Anterior cingulate cortex (tissue), 58 donors: ENCODE results near the gene MYO18B.

Experiments
- DNase-seq, 58 donors: peaks; one replicate each; lab custom pipeline; 2025; lab: John Stamatoyannopoulos, UW

Gene MYO18B

DNA sequence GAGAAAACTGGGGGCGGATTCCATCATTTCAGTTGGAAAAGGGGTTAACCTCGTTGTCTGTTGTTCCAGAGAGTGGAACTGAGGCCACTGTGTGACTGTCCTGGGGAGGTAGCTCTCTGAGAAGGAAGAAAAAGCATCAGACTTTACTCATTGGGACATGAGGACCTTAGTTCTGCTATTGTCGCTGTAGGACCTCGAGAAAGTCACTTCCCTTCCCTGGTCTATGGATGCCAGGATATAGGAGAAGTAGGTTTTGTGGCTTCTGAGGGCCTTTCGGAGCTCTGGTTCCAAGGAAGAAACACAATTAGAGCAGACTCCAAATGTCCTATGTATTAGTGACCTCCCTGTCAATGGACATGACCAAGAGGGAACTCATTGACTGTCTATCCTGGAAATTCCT lies 6.2 kb downstream of the MYO18B start:
- DNase-seq, result no peak

DNA sequence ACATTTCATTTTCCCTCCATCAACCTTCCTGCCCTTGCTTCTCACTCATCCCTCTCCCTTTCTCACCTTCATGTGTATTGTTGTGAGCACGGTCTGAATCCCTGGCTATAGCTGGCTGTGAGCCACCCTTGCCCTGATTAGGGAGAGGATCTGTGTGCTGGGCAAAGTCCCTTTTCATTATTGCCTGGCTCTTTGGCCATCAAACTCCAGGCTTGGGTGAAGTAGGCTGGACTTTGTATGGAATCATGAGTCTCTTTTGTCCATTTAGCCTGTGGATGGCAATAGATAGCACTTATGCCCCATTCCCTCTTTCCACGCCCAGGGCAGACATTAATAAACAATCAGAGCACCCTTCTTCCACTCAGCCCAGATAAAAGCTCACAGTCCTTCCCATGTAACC lies 6.7 kb downstream of the MYO18B start:
- DNase-seq, result no peak

DNA sequence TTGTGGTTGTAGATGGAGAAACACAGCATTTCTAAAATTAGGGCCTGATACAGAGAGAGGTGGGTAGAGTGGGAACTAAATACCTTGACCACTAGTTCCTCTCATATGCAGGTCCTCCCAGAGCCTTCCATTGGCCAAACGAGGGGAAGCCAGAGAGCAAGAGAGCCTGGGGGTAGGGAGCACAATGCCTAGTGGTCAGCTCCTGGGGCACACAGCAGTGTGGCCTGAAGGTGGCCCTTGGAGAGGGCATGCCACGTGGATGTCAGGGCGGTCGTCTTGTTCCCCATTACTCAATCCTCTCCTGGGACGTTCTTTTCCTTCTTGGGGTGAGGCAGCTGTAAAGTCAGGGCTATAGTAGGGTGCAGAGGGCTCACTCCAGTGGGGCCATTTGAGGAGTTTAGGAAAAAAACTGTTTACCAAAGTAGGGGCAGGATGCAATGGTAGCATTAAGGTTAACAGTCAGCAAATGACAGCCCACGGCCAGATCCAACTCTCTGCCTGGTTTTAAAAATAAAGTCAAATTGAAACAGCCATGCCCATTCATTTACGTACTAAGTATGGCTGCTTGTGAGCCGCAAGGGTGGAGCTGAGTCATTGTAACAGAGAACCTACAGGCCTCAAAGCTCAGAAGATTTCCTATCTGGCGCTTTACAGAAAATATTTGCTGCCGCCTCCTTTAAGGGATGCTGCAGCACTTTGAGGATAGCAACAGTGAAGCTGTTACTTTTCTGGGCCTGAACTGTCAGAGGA lies 7.6 kb downstream of the MYO18B start:
- DNase-seq, result no peak

DNA sequence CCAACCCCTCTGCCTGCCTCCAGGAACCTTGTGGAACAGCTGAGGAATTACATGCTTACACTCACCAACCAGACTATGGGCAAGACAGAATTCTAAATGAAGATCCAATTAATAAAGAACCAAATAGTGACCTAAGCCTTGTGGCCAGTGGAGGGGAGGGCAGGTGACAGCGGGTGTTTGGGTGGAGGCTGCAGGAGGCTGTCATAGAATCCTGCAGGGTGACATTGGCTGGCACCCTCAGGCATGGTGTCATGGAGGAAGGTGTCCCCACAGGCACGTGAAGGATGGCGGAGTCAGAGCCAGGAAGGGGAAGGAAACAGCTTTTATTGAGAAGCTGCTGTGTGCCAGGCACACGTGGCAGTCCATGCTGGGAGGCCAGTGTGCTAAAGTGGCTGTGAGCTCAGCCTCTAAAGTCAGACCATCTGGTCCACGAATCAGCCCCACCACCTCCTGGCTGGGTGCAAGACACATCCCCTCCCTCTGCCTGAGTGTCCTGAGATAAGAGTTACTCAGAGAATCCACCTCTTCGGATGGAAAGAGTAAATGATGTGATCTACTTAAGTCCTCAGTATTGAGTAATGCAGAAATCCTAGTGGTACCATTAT lies 8.7 kb downstream of the MYO18B start:
- DNase-seq, result no peak

DNA sequence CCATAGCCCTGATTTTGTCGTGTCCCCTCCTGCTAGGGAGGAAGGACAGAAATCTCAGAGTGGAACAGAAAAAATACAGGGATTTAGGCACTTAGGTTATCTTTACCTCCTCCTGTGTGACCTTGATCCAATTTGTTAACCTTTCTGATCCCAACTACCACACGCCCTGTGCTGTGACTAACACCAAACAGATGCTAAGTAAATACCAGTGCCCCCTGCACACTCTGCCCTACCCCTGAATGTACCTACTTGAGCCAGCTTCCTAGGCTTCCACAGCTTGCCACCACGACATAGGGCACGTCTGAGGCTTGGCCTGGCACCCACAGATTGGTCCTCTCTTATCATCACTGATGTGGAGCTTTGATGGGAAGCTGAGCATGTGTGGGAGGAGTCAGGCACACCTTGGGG lies 9.2 kb downstream of the MYO18B start:
- DNase-seq, result no peak

DNA sequence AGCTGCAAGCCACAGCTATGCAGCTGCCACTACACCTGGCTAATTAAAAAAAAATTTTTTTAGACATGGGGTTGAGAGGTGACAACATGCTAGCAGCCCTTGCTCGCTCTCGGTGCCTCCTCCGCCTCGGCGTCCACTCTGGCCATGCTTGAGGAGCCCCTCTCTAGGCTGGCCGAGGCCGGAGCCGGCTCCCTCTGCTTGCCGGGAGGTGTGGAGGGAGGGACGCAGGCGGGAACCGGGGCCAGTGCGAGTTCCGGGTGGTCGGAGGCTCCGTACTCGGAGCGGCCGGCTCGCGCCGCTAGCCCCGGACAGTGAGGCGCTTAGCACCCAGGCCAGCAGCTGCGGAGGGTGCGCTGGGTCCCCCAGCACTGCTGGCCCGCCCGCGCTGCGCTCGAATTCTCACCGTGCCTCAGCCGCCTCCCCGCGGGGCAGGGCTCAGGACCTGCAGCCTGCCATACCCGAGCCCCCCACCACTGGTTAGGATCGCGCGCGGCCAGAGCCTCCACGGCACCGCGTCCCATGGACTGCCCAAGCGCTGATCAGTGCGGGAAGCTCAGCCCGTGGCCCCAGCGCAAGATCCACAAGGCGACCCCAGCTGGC lies 10.7 kb downstream of the MYO18B start:
- DNase-seq, result no peak

DNA sequence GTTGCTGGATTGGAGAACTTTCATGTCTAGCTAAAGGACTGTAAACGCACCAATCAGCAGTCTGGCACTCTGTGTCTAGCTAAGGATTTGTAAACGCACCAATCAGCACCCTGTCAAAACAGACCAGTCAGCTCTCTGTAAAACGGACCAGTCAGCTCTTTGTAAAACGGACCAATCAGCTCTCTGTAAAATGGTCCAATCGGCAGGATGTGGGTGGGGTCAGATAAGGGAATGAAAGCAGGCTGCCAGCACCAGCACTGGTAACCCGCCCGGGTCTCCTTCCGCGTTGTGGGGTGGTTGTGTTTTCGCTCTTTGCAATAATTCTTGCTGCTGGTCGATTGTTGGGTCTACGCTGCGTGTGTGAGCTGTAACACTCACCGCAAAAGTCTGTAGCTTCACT lies 11.3 kb downstream of the MYO18B start:
- DNase-seq, result no peak

DNA sequence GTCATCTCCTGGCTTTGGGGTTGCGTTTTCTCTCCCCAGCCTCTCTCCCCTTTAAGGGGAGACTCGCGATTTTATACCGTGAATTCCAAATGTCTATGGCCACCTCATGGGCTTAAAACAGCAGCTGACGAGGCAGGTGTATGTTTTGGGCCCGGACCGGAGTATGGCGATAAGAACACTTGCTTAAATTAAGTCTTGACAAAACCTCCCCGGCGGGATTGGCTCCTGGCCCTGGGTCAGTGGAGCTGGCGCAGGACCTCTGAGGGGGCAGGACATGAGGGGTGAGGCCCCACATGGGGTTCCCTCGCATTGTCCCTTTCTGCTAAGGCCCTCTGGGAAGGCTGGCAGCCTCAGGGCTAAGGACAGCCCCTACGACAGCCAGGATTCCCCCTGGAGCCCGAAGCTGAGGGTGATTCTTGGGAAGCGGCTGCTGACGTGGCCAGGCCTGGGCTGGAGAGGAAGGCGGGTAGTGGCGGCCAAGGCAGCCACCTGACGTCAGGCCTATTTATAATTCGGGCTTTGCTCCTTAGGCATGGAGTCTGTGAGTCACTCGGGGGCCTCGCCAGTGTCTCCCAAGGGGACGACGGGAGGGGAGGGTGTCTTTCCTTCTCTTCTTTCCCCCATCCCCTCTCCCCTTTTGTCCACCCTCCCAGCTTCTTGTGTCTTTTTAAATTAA lies 12.7 kb downstream of the MYO18B start:
- DNase-seq, result no peak

DNA sequence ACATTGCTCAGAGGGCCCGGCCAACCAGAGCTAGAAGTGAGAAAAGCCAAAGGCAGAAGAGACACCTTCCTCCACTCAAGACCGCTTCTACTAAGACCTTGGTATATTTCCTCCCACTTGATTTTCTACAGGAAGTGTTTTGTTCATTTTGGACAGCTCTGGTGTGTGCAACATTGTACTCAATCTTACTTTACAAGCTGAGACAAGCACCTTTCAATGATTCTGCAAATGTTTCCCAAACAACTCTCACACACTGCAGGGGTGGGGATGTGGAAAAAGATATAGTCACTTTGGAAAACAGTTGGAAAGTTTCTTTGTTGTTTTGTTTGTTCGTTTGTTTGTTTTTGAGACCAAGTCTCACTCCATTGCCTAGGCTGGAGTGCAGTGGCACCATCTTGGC lies 15.7 kb downstream of the MYO18B start:
- DNase-seq, result no peak

DNA sequence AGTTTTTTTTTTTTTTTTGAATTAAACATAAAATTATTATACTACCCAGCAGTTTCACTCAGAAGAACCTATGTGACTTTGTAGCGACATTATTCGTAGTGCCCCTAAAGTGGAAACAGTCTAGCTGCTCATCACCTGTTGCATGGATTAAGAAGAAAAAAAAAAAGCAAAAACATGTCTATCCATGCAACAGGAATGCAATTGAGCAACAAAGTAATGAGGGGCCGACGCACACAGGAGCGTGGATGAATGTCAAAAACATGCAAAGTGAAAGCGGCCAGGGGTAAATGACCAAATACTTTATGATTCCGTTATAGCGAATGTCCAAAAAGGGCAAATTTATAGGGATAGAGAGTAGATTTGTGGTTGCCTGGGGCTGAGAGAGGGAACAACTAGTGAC lies 16.3 kb downstream of the MYO18B start:
- no peak for DNase-seq

DNA sequence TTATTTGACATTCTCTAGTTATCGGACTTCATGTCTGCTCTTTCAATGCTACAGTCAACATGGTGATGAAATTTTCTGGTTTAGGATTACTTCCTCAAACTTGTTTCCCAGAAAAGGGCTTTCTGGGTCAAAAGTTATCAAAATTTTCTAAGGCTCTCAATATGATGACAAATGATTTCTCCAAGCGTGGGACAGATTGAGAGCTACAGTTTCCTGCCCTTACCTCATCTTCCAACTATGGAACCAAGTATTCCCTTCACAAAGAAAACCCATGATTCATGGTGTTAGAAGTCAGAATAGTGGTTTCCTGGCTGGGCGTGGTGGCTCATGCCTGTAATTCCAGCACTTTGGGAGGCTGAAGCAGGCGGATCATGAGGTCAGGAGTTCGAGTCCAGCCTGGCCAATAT lies 17.8 kb downstream of the MYO18B start:
- no peak for DNase-seq

DNA sequence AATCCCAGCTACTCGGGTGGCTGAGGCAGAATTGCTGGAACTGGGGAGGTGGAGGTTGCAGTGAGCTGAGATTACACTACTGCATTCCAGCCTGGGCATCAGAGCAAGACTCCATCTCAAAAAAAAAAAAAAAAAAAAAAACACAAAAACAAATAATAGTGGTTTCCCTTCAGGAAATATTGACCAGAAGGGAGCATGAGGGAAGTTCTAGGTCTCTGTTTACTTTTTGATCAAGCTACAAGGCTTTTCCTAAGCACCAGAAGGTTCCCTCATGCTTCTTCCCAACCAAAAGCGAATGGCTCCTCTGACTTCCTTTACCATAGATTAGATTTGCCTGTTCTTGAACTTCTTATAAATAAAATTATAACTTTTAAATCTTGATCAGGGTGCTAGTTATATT lies 18.3 kb downstream of the MYO18B start:
- DNase-seq, result no peak

DNA sequence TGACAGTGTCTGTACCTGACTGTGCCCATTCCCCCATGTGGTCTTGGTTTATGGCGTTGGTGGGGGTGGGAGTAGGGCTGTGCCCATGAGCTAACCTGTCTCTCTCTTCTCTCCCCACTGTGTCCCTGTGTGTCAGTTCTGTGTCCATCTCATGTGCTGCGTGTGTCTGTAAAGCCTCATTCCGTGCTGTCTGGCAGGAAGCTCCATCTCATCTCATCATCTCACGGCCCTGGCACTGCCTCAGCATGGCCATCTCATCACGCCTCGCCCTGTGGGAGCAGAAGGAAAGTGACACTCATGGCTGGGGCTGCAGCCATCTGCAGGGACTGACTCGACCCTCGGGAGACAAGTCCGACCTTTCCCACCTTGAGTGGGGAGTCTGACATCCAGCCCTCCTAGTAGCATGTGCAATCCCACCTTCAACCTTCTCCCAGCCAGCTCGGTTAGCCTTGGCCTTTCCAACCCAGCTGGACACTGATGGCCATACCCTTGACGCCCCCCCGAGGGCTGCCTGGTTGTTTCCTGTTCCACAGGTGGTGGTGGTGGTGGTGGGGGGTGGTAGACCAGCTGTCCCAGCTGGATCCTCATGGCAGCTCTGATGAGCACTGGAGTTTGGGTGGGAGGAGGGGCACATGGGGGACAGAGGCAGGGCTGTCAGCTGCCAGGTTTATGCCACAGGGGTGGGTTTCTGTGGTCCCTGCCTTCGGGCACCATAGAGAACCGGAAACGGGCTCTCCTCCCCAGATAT lies 19.0 kb downstream of the MYO18B start:
- DNase-seq, result no peak

DNA sequence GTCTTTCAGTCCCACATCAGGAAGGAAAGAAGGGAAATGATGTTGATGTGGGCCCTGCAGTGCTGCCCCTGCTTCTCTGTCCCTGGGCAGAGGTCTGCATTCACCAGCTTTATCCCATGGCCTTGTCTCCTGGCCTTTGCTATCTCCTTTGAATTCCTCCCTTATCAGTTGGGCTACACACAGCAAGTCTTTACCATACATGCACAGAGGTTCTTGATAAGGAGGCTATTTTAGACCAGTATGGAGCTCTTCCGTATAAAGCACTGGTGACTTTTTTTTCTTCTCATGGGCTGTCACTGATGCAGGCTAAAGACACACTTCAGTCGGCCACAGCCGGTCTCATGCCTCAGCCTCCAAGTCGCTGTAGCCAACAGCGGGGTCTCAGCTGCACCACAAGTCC lies 20.2 kb downstream of the MYO18B start:
- DNase-seq, result no peak

DNA sequence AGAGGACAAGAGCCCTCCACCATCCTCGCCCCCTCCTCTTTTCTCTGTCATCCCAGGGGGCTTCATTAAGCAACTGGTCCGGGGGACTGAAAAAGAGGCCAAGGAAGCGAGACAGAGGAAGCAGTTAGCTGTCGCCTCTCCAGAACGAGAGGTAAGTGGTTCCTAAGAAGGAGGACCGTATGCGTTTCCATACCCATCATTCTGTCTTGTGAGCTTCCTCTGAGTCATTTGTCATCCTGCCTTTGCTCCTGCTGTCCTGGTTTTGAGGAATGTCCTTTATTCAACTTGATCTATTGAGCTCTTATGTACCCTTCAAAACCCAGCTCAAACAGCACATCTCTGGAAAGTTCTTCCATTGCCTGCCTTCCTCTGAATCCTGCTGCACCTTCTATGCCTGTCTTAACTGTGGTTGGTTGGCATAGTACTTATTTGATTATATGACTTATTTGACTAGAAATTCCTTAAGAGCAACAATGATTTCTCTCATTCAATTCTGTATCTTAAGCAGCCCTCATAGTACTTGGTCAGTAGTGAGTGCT lies 21.3 kb downstream of the MYO18B start:
- DNase-seq, result no peak

DNA sequence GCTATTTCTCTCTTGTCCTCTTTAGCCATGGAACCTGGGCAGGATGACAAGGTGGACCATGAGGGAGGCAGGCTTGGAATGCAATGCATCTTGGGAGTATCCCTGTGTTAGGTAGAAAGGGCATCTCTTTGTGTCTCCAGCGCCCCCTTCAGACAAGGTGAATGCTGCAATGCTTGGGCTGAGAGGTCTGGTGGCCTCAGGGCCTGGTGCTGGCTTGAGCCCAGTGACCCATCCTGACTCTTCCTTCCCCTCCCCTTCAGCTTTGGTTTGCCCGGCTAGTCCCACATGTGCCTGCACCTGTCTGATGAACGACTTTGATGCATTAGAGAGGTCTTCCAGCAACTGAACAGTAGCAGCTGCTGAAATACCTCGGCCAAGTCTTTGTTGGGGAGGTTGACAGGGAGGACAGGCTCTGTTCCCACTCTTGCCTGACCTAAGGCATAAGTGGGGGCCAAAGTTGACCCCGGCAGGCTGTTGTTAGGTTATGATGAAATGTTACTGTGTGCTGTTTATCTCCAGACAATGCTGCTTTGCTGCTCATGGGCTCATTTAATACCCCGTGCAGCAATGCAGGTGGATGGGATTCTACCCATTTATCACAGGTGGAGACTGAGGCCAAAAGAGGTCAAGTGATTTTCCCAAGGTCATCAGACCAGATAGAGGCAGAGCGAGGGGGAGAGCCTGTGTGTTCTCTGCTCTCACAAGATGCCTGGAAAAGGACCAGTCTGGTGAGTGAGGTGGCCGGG lies 22.5 kb downstream of the MYO18B start:
- DNase-seq, result no peak

DNA sequence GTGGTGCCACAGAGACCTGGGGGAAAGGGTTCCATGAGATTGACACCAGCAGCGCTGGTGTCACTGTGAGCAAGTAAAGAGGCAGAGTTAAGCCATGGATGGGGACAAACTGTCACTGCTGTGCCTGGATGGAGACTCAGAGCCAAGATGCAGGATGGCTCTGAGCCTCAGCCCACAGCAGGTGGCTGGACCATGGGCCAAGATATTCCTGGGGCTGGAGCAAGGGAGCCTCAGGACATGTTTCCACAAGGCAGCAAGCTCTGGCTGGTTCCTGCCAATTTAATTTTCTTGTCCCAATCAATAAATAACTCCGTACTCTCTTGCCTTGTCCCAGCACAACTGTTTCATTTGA lies 23.0 kb downstream of the MYO18B start:
- DNase-seq, result no peak

DNA sequence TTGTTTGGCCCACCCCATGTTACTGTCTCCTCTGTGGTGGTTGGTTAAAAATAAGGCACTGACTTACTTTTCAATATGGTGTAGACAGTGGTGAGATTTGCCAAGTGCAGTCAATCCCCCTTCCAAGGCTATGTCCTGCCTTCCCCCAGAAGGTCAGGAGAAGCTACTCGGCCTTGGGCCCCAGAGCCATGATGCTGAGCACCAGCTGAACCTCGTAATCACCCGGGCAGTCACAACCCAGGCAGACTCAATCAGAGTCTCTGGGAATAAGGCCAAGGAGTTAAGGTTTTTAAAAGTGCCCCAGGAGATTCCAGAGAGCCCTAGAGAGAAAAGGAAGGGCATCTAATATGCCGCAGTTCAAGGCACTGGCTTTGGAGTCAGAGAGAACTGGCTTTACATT lies 23.8 kb downstream of the MYO18B start:
- no peak for DNase-seq

DNA sequence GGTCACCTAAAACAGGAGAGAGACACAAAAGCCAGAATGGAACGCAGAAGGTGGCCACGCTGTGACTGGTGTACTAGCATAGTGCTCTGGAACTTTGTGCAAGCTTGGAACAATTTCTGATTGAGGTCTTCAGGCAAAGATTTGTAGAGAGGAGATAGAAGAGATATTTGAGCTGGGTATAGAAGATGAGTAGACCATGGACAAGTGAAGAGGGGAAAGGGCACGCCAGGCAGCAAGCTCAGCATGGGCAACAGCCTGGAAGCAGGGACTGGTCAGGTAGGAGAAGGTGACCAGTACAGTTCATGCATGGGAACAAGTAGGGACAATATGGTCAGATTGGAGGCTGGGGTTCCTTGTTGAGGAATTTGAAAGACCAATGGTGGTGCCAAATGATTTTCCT lies 24.4 kb downstream of the MYO18B start:
- no peak for DNase-seq

DNA sequence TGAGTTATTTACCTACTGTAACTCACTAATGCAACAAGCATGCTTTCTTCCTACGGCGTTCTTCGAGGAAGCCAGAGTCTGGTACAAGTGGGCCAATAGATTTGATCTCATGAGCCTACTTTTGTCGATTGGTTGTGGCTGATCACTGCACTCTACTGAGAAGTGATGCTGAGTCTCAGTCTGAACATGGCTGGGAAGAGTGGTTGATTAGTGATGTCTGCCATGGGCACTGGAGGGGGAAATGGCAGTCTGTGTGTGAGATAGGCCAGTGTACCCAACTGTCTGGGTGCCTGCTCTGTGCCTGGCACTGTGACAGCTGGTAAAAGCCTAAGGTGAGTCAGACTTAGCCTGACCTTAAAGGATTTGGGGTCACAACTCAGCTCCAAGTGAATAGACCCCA lies 28.3 kb downstream of the MYO18B start:
- DNase-seq, result no peak
